Endothelial cell of umbilical vein (primary cell): Measurements from ENCODE around the gene PDLIM5. TPM values are rescaled to one million over a fixed set of nuclear protein-coding genes. Genes with fewer than 3 reads are reported as not detected.

Source experiments
- BruUV-seq: library from RNA; stranded (reverse); fragments of 400-500 nt; replicated peaks from 2 replicates; lab custom pipeline; 2021; lab: Mats Ljungman, UMichigan
- CTCF ChIA-PET: fragments of 300-600, 350-600 bp; sonication (Branson Sonifier 250); formaldehyde crosslinking; loops from one replicate; lab custom pipeline; 2021; ENCODE audit warnings: antibody characterized with exemption, inconsistent platforms; lab: Charles Lee
- POLR2A ChIA-PET: fragments of 300-600, 350-600 bp; sonication (Branson Sonifier 250); formaldehyde crosslinking; loops from one replicate; lab custom pipeline; 2021; ENCODE audit warnings: antibody characterized with exemption, inconsistent platforms; lab: Charles Lee
- DNase-seq: peaks from one replicate; pipeline ENCODE4 v3.0.0-alpha.2; 2011; ENCODE audit warnings: low read depth, low spot score
- FAIRE-seq: peaks from 2 replicates; lab custom pipeline; 2011; peaks lifted over from hg19 to GRCh38; lab: Jason Lieb, UNC
- H2AFZ ChIP-seq: 2 replicates; pipeline ENCODE4 v1.6.0; 2012; ENCODE audit warnings: low read depth, low read length, control low read depth, inconsistent platforms
- H3K27ac ChIP-seq: 2 replicates; pipeline ENCODE4 v1.5.1; 2011; ENCODE audit warnings: low read depth, mild to moderate bottlenecking, control low read depth, low read length, moderate library complexity; ENCODE audit not compliant: insufficient read depth
- H3K27me3 ChIP-seq, 2 experiments: 2 replicates each; pipeline versions ENCODE4 v1.6.0 to v1.6.1; 2011; ENCODE audit warnings: low read length in 2 of 2, mixed read lengths in 1 of 2; ENCODE audit not compliant: control insufficient read depth in 2 of 2, insufficient read depth in 2 of 2
- H3K36me3 ChIP-seq, 2 experiments: 2 replicates in 1 of 2; 3 replicates in 1 of 2; pipeline ENCODE4 v1.5.1; 2011; ENCODE audit warnings: low read length in 2 of 2, mild to moderate bottlenecking in 1 of 2, moderate library complexity in 1 of 2; ENCODE audit not compliant: control insufficient read depth in 2 of 2, insufficient read depth in 2 of 2; ENCODE audit errors: extremely low read depth in 1 of 2
- H3K4me1 ChIP-seq: 3 replicates; pipeline ENCODE4 v1.5.1; 2011; ENCODE audit warnings: mild to moderate bottlenecking, low read length; ENCODE audit not compliant: control insufficient read depth, insufficient read depth; ENCODE audit errors: extremely low read depth
- H3K4me2 ChIP-seq: 2 replicates; pipeline ENCODE4 v1.6.1; 2011; ENCODE audit warnings: low read length, control low read depth, mixed read lengths; ENCODE audit not compliant: insufficient read depth
- H3K4me3 ChIP-seq, 3 experiments: fragments of 200-600 bp in 1 of 3; sonication (generic), shearing (Covaris generic) in 1 of 3; replicated peaks in 1 of 3; 2 replicates each; pipeline ENCODE4 v1.5.1; 2011 to 2016; ENCODE audit warnings: control low read depth in 3 of 3, low read length in 3 of 3, mild to moderate bottlenecking in 2 of 3, inconsistent platforms in 1 of 3, low read depth in 1 of 3, moderate library complexity in 1 of 3; ENCODE audit not compliant: insufficient read depth in 1 of 3
- H3K79me2 ChIP-seq: 2 replicates; pipeline ENCODE4 v1.6.0; 2012; ENCODE audit warnings: low read length, inconsistent platforms; ENCODE audit not compliant: control insufficient read depth, insufficient read depth
- H3K9ac ChIP-seq: replicated peaks from 2 replicates; pipeline ENCODE3; 2011; ENCODE audit warnings: low read length, control low read depth; ENCODE audit not compliant: insufficient read depth; ENCODE audit errors: extremely low read depth
- H3K9me1 ChIP-seq: replicated peaks from 3 replicates; pipeline ENCODE4 v1.6.0; 2011; ENCODE audit warnings: mild to moderate bottlenecking, low read length; ENCODE audit not compliant: control insufficient read depth, insufficient read depth; ENCODE audit errors: extremely low read depth
- H3K9me3 ChIP-seq: replicated peaks from 2 replicates; pipeline ENCODE4 v1.5.1; 2012; ENCODE audit warnings: low read length, inconsistent platforms; ENCODE audit not compliant: control insufficient read depth, insufficient read depth
- H4K20me1 ChIP-seq: replicated peaks from 2 replicates; pipeline ENCODE3; 2011; ENCODE audit warnings: mild to moderate bottlenecking, low read length; ENCODE audit not compliant: control insufficient read depth, insufficient read depth; ENCODE audit errors: extremely low read depth
- CTCF ChIP-seq, 2 donors: IDR thresholded peaks; 1 replicate in 1 of 2; 2 replicates in 1 of 2; pipeline ENCODE4 v1.5.1; 2011; ENCODE audit warnings: low read length in 2 of 2, mild to moderate bottlenecking in 2 of 2, moderate library complexity in 2 of 2, control low read depth in 1 of 2, inconsistent platforms in 1 of 2, low read depth in 1 of 2; ENCODE audit not compliant: insufficient read depth in 1 of 2; ENCODE audit errors: extremely low read depth in 1 of 2
- EZH2 ChIP-seq: IDR thresholded peaks from 2 replicates; pipeline ENCODE4 v1.6.1; 2012; ENCODE audit warnings: borderline replicate concordance, low read depth, mild to moderate bottlenecking, moderate library complexity, low read length, inconsistent platforms; ENCODE audit not compliant: severe bottlenecking
- FOS ChIP-seq: IDR thresholded peaks from 2 replicates; pipeline ENCODE4 v1.6.1; 2011; ENCODE audit warnings: mild to moderate bottlenecking, low read length, moderate library complexity, borderline replicate concordance; ENCODE audit not compliant: insufficient read depth
- GATA2 ChIP-seq: IDR thresholded peaks from 2 replicates; pipeline ENCODE4 v1.7.0; 2011; ENCODE audit warnings: low read depth, mild to moderate bottlenecking, moderate library complexity, mixed read lengths, low read length; ENCODE audit not compliant: insufficient read length, insufficient read depth
- JUN ChIP-seq: IDR thresholded peaks from 2 replicates; pipeline ENCODE4 v1.6.1; 2011; ENCODE audit warnings: borderline replicate concordance, low read depth; ENCODE audit not compliant: insufficient read length, insufficient read depth
- MAX ChIP-seq: IDR thresholded peaks from 2 replicates; pipeline ENCODE4 v1.6.1; 2011; ENCODE audit not compliant: insufficient read depth, insufficient read length
- MYC ChIP-seq: IDR thresholded peaks from one replicate; pipeline ENCODE4 v1.6.1; 2011; ENCODE audit warnings: mild to moderate bottlenecking, low read depth, low read length
- POLR2A ChIP-seq: IDR thresholded peaks from 2 replicates; pipeline ENCODE4 v1.6.1; 2012; ENCODE audit warnings: low read depth, mild to moderate bottlenecking, control low read depth, low read length
- POLR2AphosphoS5 ChIP-seq: IDR thresholded peaks from 2 replicates; pipeline ENCODE4 v1.6.1; 2012; ENCODE audit warnings: low read depth, mild to moderate bottlenecking, control low read depth, low read length, moderate library complexity; ENCODE audit not compliant: insufficient read depth
- dilution Hi-C: fragments of 300-500 bp; cut with MboI; formaldehyde crosslinking; loops from one replicate; pipeline ENCODE4 v1.15.0; 2019; ENCODE audit warnings: low sequenced_read_pairs; ENCODE audit not compliant: extremely low pct_ligation_motif_present
- intact Hi-C: fragments of 100-400 bp; cut with micrococcal nuclease; formaldehyde crosslinking; loops from one replicate; pipeline ENCODE4 v1.10.0; 2022
- polyA plus RNA-seq, 4 experiments: library from polyadenylated mRNA; depleted of rRNA in 3 of 4; stranded (reverse) in 3 of 4; unstranded in 1 of 4; fragments of >200 nt; gene quantifications; 2 replicates each; pipeline versions ENCODE4 v1.2.1 to v1.2.3, GENCODE V29; 2011 to 2012; ENCODE audit warnings: missing spikeins in 1 of 4
- total RNA-seq: library from RNA; stranded (reverse); gene quantifications from 2 replicates; pipeline ENCODE4 v1.2.3, GENCODE V29; 2021

The PDLIM5 gene
- total and polyA plus RNA-seq, 2 donors (not counting 3 experiments of a cell fraction or from before 2014, with no cell fraction given), result 243 to 310 TPM

GRCh38 chr4:94416981-94417380 lies 34.8 kb upstream of the PDLIM5 start:
- intact Hi-C loops, result no loop called here
- TF ChIP-seq POLR2AphosphoS5 (no peak), JUN (no peak), CTCF (IDR thresholded peaks at IDR 0.05; ENCODE audit: extremely low read depth in 1 of 2, insufficient read depth in 1 of 2, low read depth in 1 of 2, low read length in 2 of 2) (no peak), POLR2A (no peak), GATA2 (no peak), MYC (no peak), MAX (no peak), EZH2 (no peak), FOS (no peak)
- H3K27me3 ChIP-seq, result no peaks in the 10 kb centered on the region
- no peak for DNase-seq
- H3K27ac ChIP-seq, result no peak overlapping the region
- H3K9ac ChIP-seq, result no peak overlapping the region
- H3K4me2 ChIP-seq, result no peak overlapping the region
- dilution Hi-C loops, result no loop called here
- no peaks in the 10 kb centered on the region for H3K9me1 ChIP-seq
- ChIA-PET POLR2A (no interaction called here), CTCF (no interaction called here)
- no peaks in the 10 kb centered on the region for H3K36me3 ChIP-seq
- no peaks in the 10 kb centered on the region for H3K9me3 ChIP-seq
- FAIRE-seq, result no peak
- no peaks in the 10 kb centered on the region for H4K20me1 ChIP-seq
- H3K4me1 ChIP-seq, result peaks cover 23% of the 10 kb centered on the region
- no TSS peak for BruUV-seq
- no peak overlapping the region for H3K4me3 ChIP-seq
- no peaks in the 10 kb centered on the region for H3K79me2 ChIP-seq
- H2AFZ ChIP-seq, result no peak overlapping the region
